Lower leg skin (tissue), 4 donors: ENCODE data around the gene CDKAL1. TPM values are rescaled to one million over a fixed set of nuclear protein-coding genes. Genes with fewer than 3 reads are reported as not detected.
"Not testable (repeated sequence)": the region's sequence is repeated elsewhere in the genome, so short reads cannot be mapped to it uniquely, and the experiment has no call there.

Experiments used
- DNase-seq, 2 donors: peaks; one replicate each; pipeline ENCODE4 v3.0.0-alpha.2; 2019; ENCODE audit warnings: low spot score in 2 of 2
- H3K4me3 ChIP-seq: fragments of 200-600 bp; sonication (generic); 2 replicates; pipeline ENCODE4 v1.5.1; 2017; ENCODE audit warnings: mild to moderate bottlenecking, low read depth; ENCODE audit not compliant: poor library complexity, severe bottlenecking
- POLR2A ChIP-seq, 2 donors: fragments of 450-650 bp; IDR thresholded peaks; one replicate each; pipeline ENCODE4 v1.6.1; 2016 to 2017; ENCODE audit warnings: antibody characterized with exemption in 2 of 2, mild to moderate bottlenecking in 1 of 2, moderate library complexity in 1 of 2
- WGBS, 2 donors: methylation state at CpG; one replicate each; pipeline ENCODE4 v1.1.5; 2018; 5-methylcytosine and 5-hydroxymethylcytosine counted together
- intact Hi-C: fragments of 100-400 bp; cut with DNase I; formaldehyde crosslinking; loops from one replicate; pipeline ENCODE4 v1.15.0; 2023; ENCODE audit warnings: low total_unique reads
- total RNA-seq, 4 donors: library from RNA; depleted of rRNA; stranded (reverse); fragments of >200 nt; gene quantifications; one replicate each; pipeline ENCODE4 v1.1.0, GENCODE V29; 2016
- TF ChIP-seq, protein P1 (sequence below), 3 donors: fragments of 450-650 bp; IDR thresholded peaks; one replicate each; pipeline ENCODE4 v1.5.1; 2016; ENCODE audit warnings: antibody characterized with exemption in 3 of 3, mild to moderate bottlenecking in 3 of 3, moderate library complexity in 2 of 3

The CDKAL1 gene
- total RNA-seq, 4 donors from 2014 or later: 10.3 to 18.0 (median 11.6) TPM

DNA sequence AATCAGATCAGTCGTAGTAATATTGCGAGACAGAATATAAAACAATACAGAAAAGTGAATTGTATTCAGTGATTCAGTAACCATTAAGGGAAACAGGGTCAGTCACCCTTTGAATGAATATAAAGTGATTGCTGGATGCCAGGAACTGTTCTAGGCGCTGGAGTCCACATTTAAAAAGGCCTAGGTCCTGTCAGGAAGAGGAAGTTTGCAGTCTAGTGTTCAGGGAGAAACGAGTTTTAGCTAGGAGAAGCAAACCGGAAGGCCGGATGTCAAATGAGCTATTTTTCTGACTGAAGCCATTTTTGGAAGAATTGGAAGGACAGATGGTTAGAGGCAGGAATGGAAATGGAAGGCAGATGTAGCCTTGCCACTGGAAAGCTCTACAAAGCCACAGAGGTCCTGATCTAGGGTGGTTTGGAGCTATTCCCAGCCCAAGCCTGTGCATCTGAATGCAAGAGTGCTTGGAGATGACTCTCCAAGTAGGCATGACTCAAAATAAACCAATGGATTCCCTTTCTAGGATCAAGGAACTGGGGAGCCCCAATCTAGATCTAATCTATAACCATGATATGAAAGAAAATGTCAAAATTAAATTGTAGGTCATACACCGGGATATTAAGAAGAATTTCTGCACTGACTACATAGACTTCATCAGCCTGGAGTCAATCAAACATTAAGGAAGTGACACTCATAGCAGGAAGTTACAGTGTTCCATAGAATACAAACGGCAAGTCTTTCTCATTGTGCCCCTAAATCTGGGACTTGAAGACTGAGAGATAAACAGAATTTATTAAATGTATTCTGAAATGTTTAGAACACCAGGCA, 36.8 kb upstream of the CDKAL1 start:
- DNase-seq: no peak
- WGBS, 2 donors: 56 to 63% methylated on average over 8 of the region's 8 CpGs
- intact Hi-C loops: no loop called here
- H3K4me3 ChIP-seq: no peak overlapping the region
- TF ChIP-seq, protein P1, sequence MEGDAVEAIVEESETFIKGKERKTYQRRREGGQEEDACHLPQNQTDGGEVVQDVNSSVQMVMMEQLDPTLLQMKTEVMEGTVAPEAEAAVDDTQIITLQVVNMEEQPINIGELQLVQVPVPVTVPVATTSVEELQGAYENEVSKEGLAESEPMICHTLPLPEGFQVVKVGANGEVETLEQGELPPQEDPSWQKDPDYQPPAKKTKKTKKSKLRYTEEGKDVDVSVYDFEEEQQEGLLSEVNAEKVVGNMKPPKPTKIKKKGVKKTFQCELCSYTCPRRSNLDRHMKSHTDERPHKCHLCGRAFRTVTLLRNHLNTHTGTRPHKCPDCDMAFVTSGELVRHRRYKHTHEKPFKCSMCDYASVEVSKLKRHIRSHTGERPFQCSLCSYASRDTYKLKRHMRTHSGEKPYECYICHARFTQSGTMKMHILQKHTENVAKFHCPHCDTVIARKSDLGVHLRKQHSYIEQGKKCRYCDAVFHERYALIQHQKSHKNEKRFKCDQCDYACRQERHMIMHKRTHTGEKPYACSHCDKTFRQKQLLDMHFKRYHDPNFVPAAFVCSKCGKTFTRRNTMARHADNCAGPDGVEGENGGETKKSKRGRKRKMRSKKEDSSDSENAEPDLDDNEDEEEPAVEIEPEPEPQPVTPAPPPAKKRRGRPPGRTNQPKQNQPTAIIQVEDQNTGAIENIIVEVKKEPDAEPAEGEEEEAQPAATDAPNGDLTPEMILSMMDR (IDR thresholded peaks at IDR 0.05): no peak
- TF ChIP-seq POLR2A (IDR thresholded peaks at IDR 0.05): no peak

DNA sequence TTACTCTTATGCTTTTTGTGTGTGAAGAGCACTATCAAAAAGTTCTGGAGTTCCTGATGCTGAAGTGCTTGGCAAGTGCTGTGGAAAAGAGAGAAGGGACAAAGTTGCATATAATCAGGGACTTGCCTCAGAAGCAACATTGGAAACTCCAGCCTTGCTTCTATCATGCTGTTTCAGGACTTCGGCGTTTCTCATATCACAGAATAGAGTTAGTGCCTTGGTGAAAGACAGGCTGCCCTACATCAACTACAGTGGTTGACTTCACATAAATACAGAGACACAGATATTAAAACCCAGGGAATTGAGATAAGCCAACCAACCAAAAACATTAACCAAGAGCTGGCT, 36.2 kb upstream of the CDKAL1 start:
- TF ChIP-seq, protein P1 (IDR thresholded peaks at IDR 0.05): no peak
- TF ChIP-seq POLR2A (IDR thresholded peaks at IDR 0.05): no peak
- DNase-seq: no peak
- intact Hi-C loops: no loop called here
- WGBS, 2 donors: 93 to 100% methylated on average over 2 of the region's 2 CpGs
- H3K4me3 ChIP-seq: no peak overlapping the region

DNA sequence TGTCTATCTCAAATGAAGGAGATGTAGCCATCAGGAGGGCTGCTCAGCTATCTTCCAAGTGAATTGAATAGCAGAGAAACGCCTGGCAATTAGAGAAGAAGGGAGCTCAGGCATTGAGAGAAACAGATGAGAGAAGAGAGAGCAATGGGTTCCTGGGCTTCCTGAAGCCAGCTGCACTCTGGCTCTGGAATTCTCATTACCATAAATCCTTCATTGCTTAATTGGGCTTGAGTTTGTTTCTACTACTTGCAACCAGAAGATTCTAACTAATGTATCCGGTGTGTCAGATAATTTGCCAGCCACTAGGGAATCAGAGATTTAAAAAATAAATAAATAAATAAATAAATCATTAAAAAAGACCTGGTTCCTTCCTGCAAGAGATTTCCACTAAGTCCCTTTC, 25.0 kb upstream of the CDKAL1 start:
- no peak for DNase-seq
- WGBS, 2 donors: 37 to 50% methylated on average over 2 of the region's 2 CpGs
- no peak overlapping the region for H3K4me3 ChIP-seq
- no peak for TF ChIP-seq POLR2A (IDR thresholded peaks at IDR 0.05)
- TF ChIP-seq, protein P1 (IDR thresholded peaks at IDR 0.05): no peak
- intact Hi-C loops: no loop called here

DNA sequence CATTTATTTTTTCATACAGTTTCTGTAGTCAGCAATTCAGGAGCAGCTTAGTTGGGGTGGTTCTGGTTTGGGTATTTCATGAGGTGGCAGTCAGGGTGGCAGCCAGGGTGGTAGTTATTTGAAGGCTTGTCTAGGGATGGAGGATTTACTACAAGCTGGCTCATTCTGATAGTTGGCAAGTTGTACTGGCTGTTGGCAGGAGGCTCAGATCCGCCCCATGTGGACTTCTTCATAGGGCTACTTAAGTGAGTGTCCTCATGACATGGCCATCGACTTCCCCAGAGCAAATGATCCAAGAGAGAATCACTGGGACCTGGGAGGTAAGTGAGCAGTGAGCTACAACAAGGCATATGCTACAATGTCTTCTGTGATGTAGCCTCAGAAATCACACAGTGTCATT, 22.4 kb upstream of the CDKAL1 start:
- intact Hi-C loops: no loop called here
- 84 to 85% methylated on average over 2 of the region's 2 CpGs for WGBS, 2 donors
- no peak for TF ChIP-seq POLR2A (IDR thresholded peaks at IDR 0.05)
- TF ChIP-seq, protein P1 (IDR thresholded peaks at IDR 0.05): no peak
- no peak for DNase-seq
- no peak overlapping the region for H3K4me3 ChIP-seq

DNA sequence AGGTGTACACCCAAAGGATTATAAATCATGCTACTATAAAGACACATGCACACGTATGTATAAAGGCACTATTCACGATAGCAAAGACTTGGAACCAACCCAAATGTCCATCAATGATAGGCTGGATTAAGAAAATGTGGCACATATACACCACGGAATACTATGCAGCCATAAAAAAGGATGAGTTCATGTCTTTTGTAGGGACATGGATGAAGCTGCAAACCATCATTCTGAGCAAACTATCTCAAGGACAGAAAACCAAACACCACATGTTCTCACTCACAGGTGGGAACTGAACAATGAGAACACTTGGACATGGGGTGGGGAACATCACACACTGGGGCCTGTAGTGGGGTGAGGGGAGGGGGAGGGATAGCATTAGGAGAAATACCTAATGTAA, 9.0 kb upstream of the CDKAL1 start:
- WGBS, 2 donors: 71 to 81% methylated on average over 3 of the region's 3 CpGs
- not testable (repeated sequence) for DNase-seq, H3K4me3 ChIP-seq
- intact Hi-C loops: loop anchor here (5.0 to 10.0 kb wide), 2 partner anchors 233 to 430 kb away; no protein-coding TSS in a partner anchor

DNA sequence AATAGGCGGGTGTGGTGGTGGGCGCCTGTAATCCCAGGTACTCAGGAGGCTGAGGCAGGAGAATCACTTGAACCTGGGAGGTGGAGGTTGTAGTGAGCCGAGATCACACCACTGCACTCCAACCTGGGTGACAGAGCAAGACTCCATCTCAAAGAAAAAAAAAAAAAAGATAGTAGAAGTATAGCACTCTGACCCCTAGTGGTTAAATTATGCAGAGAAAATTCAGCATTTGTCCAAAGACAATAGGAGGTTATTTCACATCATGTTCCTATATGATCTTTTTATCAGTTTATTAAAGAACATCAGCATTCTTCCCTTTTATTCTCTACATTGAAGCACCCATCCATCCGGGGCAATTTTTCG, 5.2 kb upstream of the CDKAL1 start:
- not testable (repeated sequence) for H3K4me3 ChIP-seq, DNase-seq
- intact Hi-C loops: loop anchor here (5.0 to 10.0 kb wide), 2 partner anchors 237 to 434 kb away; no protein-coding TSS in a partner anchor
- WGBS, 2 donors: 21 to 33% methylated on average over 5 of the region's 5 CpGs

DNA sequence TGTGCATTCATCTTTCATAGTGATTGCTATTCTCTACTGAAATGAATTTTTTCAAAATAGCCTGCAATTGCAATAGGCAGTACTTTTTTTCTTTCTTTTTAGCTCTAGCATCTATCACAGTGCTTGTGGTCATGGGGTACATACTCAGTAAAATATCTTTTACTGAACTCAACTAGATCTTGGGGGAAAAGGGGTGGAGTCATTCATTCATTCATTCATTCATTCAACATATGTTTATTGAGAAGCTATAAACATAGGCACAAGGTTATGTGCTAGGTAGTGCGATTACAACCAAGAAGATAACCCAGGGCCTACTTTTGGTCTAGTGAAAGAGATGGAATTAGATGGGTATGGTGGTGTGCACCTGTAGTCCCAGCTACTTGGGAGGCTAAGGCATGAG, 1.4 kb upstream of the CDKAL1 start:
- intact Hi-C loops: no loop called here
- no peak for DNase-seq
- 91 to 100% methylated on average over 1 of the region's 1 CpG for WGBS, 2 donors
- no peak overlapping the region for H3K4me3 ChIP-seq
- no peak for TF ChIP-seq POLR2A (IDR thresholded peaks at IDR 0.05)
- TF ChIP-seq, protein P1 (IDR thresholded peaks at IDR 0.05): no peak
